ENCODE results near the gene SRCIN1.

DNA sequence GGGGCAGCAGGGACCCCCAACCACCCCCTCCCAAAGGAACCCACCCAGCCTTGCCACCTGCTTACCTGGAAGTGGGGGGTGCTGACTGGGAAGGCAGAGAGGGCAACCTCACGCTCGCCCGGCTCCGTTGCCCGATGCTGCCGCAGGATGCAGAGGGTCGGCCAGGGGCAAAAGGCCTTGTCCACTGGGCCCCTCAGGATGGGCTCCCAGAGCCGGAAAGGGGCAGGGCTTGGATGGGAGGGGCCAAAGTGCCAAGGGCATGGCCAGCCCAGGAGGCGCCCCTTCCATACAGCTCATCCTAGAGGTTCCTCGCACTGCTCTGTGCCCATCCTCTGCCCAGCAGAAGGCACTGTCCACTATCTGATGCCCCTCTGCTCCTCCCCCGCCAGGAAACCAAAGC lies 59.4 kb downstream of the SRCIN1 start:
- TF ChIP-seq, protein P1, sequence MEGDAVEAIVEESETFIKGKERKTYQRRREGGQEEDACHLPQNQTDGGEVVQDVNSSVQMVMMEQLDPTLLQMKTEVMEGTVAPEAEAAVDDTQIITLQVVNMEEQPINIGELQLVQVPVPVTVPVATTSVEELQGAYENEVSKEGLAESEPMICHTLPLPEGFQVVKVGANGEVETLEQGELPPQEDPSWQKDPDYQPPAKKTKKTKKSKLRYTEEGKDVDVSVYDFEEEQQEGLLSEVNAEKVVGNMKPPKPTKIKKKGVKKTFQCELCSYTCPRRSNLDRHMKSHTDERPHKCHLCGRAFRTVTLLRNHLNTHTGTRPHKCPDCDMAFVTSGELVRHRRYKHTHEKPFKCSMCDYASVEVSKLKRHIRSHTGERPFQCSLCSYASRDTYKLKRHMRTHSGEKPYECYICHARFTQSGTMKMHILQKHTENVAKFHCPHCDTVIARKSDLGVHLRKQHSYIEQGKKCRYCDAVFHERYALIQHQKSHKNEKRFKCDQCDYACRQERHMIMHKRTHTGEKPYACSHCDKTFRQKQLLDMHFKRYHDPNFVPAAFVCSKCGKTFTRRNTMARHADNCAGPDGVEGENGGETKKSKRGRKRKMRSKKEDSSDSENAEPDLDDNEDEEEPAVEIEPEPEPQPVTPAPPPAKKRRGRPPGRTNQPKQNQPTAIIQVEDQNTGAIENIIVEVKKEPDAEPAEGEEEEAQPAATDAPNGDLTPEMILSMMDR (IDR thresholded peaks at IDR 0.05), result no peak
- no peak for TF ChIP-seq POLR2A (IDR thresholded peaks at IDR 0.05)
